NCI-H187 treated with DMSO at 0.1 percent for 48 hours (cell line): ENCODE measurements around the gene ZFAND6.
"Not testable (repeated sequence)": the region's sequence is repeated elsewhere in the genome, so short reads cannot be mapped to it uniquely, and the experiment has no call there.

Experiments used
- DNase-seq: peaks from one replicate; lab custom pipeline; 2025; lab: John Stamatoyannopoulos, UW

Gene ZFAND6

DNA sequence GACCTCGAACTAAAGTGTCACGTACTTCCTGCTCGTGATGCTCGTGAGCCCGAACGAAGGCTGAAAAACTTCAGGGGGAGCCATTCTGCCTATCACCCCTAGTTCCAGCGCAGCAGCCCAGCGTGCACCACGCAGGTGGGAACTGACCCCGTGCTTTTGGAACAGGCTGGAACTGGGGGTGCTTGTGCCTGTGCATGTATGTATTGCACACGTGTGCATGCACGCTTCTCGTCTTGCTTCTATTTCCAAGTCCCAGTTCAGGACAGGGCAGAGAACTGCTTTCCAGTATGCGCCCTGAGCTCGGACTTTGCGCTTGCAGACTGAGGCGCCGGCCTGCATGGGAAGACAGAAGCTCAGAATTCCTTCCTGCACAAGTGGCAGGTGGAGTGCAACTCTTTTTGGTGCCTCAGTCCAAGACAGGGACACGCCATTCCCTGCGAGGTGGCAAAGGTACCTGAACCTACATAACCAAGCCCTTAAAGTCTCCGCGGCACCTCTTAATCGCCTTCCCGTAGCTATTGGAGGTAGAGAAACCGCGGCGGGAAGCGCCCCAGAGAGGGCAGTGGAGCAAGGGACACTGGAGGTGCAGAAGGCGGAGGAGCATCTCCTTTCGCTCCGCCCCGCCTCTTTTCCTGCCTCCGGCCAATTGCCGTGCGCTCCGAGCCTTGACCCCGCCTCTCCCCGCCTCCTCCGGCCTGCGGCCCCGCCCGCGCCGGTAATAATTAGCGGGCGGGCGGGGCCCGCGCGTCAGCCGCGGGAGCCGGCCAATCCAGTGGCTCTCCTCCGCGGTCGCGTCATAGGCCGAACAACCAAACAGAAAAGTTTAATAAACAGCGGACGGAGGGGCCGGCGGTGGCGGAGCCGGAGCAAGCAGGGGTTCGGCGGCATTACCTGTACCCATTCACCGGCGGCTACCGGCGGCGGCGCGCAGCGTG, at the start of gene ZFAND6:
TSS of gene ZFAND6 (plus strand) at position 826 of the 935 bp plus-strand sequence. CDS start 60,669 bp downstream, outside the sequence.
- DNase-seq, result peak; percentile 37

GRCh38 chr15:80010131-80010673, 49.3 kb upstream of the ZFAND6 start:
- DNase-seq, result no peak

GRCh38 chr15:80011041-80011523, 48.4 kb upstream of the ZFAND6 start:
- not testable (repeated sequence) for DNase-seq

DNA sequence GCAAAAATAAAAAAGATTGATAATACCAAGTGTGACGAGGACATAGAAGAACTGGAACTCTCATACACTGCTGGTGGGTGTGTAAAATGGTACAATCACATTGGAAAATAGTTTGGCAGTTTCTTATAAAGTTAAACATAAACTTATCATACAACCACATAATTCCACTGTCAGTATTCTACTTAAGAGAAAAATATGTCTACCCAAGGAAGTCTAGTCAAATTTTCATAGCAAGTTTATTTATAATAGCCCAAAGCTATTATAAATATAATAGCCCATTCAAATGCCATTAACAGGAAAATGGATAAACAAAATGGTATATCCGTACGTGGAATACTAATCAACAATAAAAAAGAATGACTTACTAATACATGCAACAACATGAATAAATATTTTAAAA, 47.9 kb upstream of the ZFAND6 start:
- DNase-seq, result no peak

DNA sequence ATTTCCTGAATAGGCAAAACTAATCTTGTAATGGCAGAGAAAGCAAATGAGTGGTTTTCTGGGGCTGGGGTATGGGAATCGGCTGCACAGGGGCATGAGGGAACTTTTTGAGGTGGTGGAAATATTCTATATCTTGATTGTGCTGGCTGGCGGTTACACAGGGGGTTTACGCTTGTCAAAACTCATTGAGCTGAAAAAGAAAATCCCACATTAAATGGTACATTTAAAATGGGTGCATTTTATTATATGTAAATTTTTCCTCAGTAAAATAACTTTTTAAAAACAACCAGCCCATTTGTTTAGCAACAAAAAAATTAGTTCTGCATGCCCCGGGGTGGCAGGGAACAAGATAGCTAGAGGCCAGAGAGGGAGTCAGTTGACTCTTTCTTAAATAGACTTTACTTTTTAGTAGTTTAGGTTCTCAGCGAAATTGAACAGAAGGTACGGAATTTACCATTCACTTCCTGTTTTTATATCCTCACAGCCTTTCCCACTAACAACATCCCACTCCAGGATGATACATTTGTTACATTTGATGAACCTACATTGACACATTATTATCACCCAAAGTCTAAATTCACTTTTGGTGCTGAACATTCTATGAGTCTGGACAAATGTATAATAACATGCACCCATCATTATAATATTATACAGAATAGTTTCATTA, 47.3 kb upstream of the ZFAND6 start:
- DNase-seq, result no peak

DNA sequence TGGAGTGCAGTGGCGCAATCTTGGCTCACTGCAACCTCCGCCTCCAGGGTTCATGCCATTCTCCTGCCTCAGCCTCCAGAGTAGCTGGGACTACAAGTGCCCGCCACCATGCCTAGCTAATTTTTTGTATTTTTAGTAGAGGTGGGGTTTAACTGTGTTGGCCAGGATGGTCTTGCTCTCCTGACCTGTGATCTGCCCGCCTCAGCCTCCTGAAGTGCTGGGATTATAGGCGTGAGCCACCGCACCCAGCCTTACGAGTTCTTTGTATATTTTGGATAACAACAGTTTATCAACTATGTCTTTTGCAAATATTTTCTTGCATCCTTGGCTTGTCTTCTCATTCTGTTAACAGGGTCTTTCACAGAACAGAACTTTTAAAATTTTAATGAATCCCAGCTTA, 45.3 kb upstream of the ZFAND6 start:
- DNase-seq, result not testable (repeated sequence)

GRCh38 chr15:80015156-80015555, 44.3 kb upstream of the ZFAND6 start:
- DNase-seq, result no peak

- DNase-seq, result not testable (repeated sequence)
These were observed 43.0 kb upstream of the ZFAND6 start for GRCh38 chr15:80016506-80016905.

DNA sequence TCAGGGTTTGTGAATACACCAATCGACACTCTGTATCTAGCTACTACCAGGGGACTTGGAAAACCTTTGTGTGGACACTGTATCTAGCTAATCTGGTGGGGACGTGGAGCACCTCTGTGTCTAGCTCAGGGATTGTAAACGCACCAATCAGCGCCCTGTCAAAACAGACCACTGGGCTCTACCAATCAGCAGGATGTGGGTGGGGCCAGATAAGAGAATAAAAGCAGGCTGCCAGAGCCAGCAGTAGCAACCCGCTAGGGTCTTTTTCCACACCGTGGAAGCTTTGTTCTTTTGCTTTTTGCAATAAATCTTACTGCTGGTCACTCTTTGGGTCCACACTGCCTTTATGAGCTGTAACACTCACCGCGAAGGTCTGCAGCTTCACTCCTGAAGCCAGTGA, 42.3 kb upstream of the ZFAND6 start:
- DNase-seq, result not testable (repeated sequence)

DNA sequence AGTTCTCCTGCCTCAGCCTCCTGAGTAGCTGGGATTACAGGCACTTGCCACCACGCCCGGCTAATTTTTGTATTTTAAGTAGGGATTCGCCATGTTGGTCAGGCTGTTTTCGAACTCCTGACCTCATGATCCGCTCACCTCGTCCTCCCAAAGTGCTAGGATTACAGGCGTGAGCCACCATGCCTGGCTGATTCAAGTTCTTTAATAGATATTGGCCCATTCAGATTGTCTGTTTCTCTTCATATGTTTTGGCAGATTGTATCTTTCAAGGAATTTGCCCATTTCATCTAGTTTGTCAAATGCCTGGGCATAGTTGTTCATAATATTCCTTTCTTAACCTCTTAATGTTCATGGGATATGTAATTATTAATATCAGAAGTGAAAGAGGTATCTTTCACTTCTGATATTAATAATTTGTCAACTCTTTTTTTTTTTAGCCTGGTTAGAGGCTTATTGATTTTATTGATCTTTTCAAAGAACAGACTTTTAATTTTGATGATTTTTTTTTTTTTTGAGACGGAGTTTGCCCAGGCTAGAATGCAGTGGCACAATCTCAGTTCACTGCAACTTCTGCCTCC, 40.2 kb upstream of the ZFAND6 start:
- DNase-seq, result no peak

DNA sequence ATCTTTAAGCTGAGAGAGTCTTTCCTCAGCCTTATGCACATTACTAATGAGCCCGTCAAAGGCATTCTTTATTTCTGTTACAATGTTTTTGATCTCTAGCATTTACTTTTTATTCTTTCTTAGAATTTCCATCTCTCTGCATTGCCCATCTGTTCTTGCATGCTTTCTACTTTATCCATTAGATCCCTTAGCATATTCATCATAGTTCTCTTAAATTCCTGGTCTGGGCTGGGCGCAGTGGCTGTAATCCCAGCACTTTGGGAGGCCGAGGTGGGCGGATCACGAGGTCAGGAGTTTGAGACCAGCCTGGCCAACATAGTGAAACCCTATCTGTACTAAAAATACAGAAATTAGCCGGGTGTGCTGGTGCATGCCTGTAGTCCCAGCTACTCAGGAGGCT, 39.3 kb upstream of the ZFAND6 start:
- DNase-seq, result not testable (repeated sequence)

GRCh38 chr15:80020731-80021130, 38.7 kb upstream of the ZFAND6 start:
- DNase-seq, result no peak

- DNase-seq, result no peak
These were observed 33.2 kb upstream of the ZFAND6 start for GRCh38 chr15:80026310-80026709.

DNA sequence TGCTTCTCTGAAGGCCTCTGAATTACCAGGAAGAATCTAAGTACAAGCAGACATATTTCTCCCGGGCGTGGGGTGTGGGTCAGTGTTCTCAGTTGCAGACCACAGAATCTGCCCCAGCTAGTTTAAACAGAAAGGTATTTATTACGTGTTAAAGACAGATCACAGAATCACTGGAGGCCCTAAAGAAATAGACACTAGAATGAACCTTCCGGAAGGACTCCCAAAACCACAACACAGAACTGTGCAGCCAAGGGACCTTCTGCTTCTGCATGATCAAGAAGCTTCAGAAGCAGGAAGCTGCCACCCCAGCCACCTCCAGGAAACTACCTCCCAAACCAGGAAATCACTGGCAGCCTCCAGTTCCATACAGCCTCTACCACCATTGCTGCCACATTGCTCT, 32.7 kb upstream of the ZFAND6 start:
- DNase-seq, result no peak

DNA sequence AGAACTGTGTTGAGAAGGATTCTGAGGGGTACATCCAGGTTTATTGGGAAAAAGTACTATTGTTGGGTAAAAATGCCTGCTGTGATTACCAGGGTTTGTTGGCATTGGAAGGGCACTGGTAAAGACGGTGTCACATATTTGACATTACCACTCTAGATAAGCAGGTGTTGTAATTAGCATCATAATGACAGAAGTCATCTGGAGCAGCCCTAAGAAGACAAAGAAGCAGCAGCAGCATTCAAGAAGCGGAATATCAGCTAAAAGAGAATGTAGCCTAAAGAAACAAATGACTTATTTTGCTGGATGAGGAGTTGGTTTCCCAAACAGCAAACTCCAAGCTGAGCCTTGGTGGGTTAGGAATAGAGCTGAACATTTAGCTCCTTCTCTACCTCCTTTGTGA, 30.5 kb upstream of the ZFAND6 start:
- no peak for DNase-seq

GRCh38 chr15:80031841-80032240, 27.6 kb upstream of the ZFAND6 start:
- DNase-seq, result peak; percentile 35

DNA sequence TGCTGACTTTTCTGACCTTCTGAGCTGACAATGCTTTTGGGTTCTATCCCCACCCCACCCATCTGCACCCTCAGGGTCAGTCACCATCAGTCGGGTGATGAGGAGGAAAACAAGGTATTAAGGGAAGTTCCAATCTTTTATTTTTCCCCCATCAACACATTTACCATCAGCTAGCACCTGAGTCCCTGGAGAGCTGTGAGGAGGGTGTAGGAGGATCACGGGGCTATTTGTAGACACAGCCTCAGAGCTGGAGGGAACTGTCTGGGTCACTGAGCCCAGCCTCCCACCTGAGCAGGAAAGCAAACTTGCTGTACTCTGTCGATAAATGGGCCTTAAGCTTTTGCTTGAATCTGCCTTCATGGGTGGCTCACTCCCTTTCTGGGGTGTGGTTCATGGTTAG, 24.8 kb upstream of the ZFAND6 start:
- no peak for DNase-seq

- no peak for DNase-seq
These were observed 23.4 kb upstream of the ZFAND6 start for GRCh38 chr15:80036071-80036470.

DNA sequence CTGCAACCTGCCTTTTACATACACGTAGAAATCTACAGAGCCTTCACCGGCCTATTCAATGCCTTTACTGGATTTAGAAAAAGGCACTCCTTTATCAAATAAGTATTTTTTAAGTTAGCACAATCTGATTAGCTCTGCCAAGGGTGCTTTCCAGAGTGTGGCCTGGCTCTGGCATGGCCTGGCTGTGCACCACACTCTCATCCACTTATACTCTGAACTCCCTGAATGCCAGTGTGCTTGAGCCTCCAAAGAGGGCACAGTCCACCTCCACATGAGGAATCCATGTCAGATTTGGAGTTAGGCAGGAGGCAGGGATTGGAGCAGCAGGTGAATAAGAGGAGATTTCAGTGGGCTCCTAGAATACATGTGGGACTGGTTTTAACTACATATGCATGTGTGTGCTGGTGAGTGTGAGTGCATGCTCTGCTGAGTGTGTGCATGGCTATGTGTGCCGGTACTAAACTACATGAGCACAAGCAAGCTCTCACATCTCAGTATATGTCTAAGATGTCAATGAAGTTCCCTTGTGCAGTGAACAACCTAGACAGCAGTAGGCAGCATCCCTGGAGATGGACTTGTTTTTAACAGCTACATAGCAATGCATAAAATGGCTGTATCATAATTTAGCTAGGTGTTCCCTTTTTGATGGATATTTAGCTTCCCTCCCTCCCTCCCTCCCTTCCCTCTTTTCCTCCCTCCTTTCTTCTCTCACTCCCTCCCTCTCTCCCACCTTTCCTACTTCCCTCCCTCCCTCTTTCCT, 17.8 kb upstream of the ZFAND6 start:
- DNase-seq, result no peak

GRCh38 chr15:80042568-80042967, 16.9 kb upstream of the ZFAND6 start:
- DNase-seq, result no peak

DNA sequence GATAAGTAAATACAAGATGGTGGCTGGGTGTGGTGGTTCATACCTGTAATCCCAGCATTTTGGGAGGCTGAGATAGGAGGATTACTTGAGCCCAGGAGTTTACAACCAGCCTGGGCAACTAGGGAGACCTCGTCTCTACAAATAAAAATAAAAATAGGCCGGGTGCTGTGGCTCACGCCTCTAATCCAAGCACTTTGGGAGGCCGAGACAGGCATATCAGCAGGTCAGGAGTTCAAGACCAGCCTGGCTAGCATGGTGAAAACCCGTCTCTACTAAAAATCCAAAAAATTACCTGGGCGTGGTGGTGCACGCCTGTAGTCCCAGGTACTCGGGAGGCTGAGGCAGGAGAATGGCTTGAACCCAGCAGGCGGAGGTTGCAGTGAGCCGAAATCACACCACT, 14.3 kb upstream of the ZFAND6 start:
- DNase-seq, result not testable (repeated sequence)

DNA sequence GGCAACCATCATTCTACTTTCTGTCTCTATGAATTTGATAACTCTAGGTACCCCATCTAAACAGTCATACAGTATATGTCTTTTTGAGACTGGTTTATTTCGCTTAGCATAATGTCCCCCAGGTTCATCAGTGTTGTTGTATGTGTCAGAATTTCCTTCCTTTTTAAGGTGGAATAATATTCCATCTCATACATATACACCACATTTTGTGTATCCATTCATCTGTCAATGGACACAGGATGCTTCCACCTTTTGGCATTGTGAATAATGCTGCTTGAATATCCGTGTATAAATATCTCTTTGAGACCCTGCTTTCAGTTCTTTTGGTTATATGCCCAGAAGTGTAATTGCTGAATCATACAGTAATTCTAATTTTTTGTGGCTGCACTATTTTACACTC, 10.4 kb upstream of the ZFAND6 start:
- DNase-seq, result no peak
